Uterus (tissue), 2 donors: Measurements from ENCODE around the gene ITSN1.
A peak's percentile ranks its signal among the peaks of the same experiment; 100 is the strongest.

Experiments
- POLR2A ChIP-seq, 2 donors: fragments of 450-650 bp; IDR thresholded peaks; one replicate each; pipeline ENCODE4 v1.6.1; 2016; ENCODE audit warnings: antibody characterized with exemption in 2 of 2, mild to moderate bottlenecking in 1 of 2, moderate library complexity in 1 of 2
- TF ChIP-seq, protein P1 (sequence below), 4 experiments: fragments of 200-600 bp in 2 of 4; fragments of 450-650 bp in 2 of 4; sonication (generic) in 2 of 4; IDR thresholded peaks; one replicate each; pipeline ENCODE4 v1.5.1; 2016 to 2019; ENCODE audit warnings: antibody characterized with exemption in 4 of 4, mild to moderate bottlenecking in 2 of 4, moderate library complexity in 1 of 4

DNA sequence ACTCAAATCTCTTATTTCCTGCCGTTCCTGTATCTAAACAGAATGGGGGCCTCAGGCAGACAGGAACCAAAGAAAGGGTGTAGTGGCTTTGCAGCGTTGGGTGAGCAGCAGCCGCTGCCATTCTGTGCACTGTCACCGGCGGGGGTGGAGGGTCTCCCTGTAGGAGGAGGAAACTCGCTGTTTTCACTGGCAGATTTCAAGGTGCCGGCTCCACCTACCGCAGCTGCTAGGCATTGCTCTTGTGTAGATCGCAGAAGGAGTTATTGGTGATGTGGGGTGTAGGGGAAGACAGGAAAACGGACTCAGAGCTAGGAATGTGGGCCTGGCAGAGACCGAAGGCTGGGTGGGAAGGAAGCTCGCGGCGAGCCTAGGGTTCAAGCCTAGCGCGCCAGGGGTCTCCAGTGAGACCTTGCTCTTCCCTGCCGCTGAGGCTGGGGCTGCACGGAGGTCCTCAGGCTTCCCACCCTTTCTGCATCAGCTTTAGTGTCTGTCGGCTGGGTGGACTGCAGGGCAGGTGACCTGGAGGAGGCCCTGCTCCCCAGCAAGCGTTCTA is 252.5 kb downstream of the ITSN1 start:
- TF ChIP-seq, protein P1, sequence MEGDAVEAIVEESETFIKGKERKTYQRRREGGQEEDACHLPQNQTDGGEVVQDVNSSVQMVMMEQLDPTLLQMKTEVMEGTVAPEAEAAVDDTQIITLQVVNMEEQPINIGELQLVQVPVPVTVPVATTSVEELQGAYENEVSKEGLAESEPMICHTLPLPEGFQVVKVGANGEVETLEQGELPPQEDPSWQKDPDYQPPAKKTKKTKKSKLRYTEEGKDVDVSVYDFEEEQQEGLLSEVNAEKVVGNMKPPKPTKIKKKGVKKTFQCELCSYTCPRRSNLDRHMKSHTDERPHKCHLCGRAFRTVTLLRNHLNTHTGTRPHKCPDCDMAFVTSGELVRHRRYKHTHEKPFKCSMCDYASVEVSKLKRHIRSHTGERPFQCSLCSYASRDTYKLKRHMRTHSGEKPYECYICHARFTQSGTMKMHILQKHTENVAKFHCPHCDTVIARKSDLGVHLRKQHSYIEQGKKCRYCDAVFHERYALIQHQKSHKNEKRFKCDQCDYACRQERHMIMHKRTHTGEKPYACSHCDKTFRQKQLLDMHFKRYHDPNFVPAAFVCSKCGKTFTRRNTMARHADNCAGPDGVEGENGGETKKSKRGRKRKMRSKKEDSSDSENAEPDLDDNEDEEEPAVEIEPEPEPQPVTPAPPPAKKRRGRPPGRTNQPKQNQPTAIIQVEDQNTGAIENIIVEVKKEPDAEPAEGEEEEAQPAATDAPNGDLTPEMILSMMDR (IDR thresholded peaks at IDR 0.05): peak; percentile 71 to 82 (median 78)
- no peak for TF ChIP-seq POLR2A (IDR thresholded peaks at IDR 0.05)
